GM19372 (cell line): ENCODE data around the gene DDX20.
"Not testable (repeated sequence)": the region's sequence is repeated elsewhere in the genome, so short reads cannot be mapped to it uniquely, and the experiment has no call there.

Source experiments
- ATAC-seq: cut with Tn5 transposase; IDR thresholded peaks from one replicate; pipeline ENCODE4 v1.9.1; 2021; ENCODE audit warnings: mild to moderate bottlenecking, low read depth, moderate library complexity; ENCODE audit not compliant: unreplicated experiment

DDX20 gene

DNA sequence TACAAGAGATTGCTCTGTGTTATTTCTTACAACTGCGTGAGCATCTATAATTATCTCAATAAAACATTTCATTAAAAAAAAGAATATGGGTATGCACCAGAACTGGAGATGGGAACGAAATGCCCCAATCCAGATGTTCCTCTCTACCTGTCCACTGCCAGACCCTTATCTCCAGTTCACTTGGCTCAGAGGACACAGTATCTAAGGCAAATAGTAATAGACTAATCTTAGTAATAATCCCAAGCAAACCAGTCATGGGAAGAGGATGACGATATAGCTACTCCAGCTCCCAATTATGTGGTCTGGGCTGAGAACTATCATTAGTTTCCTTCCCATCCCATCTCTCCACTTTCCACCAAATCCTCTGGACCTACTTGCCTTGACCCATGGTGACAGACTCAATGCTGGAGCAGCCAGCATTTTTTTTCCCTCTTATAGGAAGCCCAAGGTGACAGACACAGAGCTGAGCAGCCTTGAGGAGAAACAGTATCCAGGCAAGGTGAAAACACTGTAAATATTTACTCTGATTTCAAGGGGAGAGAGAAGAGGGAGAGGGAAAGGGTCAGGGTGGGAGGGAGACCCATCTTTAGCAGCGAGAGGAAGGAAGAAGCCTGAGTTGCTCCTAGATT, 28.7 kb downstream of the DDX20 start:
- no peak for ATAC-seq

DNA sequence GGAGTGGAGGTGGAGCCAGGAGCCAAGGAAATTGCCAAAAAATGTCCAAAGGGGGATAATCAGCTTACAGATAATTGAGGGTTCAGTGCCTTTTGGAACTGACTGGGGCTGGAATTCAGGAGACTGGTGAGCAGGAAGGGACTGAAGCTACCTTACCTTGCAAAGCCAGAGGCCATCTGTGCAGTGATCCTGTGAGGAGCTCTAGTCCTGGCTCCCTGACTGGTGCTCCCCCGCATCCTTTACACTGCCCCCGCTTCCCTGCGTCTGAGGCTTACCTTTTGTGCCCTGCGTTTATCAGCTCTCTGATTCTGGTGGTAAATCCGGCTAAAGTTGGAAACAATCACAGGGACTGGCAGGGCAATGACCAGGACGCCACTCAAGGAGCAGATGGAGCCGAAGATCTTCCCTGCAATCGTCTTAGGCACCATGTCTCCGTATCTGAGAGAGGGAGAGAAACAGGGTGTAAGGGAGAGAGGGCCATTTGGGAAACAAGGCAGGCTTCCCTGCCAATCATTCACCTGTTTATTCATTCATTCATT, 31.0 kb downstream of the DDX20 start:
- no peak for ATAC-seq

DNA sequence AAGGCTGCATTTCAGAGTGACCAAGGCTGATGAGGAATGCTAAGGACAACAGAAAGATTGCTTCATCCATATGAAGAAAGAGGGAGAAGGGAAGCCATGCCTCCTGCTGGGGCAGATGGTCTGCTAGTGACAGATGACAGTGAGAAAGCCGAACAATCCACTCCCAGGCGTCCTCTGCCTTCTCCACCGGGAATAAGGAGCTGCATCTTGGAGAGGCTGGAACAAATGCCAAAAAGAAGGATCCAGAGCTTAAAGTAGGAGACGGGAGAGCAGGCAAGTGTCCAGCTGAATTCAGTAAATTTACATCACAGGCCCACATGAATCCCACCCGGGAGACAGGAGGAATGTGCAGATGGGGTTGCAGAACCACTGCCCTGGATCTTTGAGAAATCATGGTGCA, 33.4 kb downstream of the DDX20 start:
- no peak for ATAC-seq

DNA sequence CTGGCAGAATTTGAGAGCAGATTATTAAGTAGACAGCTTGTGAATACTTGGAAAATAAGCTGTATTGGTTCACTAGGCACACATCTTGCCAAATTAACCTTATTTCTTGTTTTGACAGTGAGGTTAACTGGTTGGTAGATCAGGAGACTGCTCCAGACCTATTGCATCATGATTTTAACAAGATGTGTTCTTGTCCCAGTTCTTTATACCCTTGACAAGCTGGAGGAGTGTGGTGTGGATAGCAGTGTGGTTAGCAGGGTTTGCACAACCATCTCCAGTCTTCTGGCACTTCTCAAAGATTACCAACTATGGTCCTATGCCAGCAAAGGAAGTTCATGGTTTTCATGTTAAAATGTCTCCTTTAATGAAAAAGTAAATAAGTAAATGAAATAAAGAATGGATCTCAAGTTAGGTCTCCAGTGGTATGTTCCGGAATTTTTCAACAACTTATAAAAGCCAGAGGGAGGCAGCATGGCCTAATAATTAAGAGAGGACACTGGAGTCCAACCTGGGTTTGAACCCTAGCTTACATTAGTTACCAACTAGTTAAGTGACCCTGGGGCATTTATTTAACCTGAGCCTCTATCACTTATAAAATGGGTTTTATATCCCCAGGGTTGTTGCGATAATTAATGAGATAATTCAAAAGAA, 34.1 kb downstream of the DDX20 start:
- ATAC-seq = no peak

DNA sequence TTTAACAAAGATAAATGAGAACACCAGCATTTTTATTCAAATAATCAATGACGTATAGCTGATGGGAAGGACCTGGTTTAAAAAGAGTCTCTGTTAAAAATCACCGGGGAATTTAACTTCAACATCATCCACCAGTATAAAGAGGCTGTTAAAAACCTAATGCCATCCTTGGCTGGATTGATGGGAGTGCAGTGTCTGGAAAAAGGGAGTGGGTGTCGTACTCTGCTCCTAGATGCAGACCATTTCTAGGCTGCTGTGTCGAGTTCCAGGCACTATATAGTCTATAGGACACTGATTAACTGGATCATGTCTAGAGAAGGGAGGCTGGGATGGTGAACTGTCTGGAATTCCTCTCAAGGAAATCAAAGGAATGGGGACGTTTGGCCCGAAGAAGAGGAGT, 36.1 kb downstream of the DDX20 start:
- ATAC-seq = no peak

DNA sequence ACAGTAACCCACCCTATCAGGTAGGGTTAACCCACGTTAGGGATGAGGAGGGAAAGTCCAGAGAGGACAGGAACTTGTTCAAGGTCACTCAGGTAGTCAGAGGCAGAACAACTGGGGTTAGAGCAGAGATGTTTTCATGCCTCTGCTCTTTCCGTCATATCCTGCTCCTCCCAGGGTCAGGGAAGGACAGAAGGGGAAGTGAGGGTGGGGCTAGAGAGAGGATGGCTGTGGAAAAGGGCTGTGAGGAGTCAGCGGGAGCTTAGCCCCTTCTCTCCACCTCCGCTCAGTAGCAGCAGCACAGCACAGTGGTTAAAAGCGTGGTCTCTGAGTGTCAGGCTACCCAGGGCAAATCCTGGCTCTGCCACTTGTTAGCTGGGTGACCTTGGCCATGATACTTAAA, 36.5 kb downstream of the DDX20 start:
- no peak for ATAC-seq

DNA sequence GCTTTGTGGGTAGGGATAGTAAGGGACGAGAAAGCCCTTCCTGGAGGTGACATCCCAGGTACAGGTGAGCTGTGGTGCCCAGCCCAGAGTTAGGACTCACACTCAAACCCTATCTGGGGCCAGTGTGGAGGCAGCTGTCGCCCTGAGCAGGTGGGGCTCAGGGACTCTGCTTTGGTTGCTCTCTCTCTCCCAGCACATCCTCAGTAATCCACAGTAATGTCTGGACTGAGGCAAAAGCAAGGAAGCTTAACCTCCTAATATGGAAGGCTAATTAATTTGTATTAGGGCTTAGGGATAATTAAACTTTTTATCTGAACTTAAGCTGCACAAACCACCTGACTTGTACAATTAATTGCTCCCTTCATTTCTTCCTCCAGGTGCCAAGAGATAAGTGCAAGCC, 38.2 kb downstream of the DDX20 start:
- no peak for ATAC-seq

DNA sequence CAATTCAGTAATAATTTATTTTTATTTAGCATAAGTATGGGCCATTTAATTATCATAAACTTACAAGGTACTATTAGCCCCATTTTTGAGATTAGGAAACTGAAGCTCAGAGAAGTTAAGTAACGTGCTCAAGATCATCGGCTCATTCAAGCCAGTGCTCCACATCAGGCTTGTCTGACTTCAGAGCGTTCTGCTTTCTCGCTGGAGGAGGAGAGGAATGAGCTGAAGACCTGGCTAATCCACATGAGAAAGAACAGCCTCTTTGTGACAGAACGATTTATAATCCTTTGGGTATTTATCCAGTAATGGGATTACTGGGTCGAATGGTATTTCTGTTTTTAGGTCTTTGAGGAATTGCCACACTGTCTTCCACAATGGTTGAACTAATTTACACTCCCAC, 39.7 kb downstream of the DDX20 start:
- ATAC-seq = no peak

DNA sequence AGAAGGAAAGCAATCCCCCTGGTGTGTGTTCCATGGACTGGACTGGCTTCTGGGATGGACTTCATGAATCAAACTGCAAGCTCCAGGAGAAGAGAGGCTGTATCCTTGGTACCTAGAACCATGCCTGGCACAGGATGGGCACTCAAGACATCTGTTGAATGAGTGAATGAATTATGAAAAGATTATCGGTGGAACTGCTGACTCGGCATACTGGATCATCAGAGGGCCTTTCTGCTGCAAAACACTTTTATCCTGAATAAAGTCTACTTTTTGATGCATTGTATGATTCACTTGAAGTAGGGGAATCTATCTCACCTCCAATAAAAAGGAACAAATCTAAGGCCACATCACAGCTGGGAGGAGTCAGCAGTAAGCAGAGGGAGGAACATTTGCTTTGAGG, 42.9 kb downstream of the DDX20 start:
- ATAC-seq = no peak

DNA sequence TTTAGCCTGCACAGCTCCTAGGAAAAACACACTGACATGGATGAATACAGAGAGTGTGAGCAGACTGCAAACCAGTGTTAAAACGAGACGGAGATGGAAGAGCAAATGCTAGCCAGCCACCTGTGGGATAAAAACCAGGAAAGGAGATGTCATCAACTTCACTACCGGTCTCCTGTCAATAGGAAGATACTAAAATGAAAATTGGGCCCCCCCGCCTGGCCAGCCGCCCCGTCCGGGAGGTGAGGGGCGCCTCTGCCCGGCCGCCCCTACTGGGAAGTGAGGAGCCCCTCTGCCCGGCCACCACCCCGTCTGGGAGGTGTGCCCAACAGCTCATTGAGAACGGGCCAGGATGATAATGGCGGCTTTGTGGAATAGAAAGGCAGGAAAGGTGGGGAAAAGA, 44.0 kb downstream of the DDX20 start:
- not testable (repeated sequence) for ATAC-seq

DNA sequence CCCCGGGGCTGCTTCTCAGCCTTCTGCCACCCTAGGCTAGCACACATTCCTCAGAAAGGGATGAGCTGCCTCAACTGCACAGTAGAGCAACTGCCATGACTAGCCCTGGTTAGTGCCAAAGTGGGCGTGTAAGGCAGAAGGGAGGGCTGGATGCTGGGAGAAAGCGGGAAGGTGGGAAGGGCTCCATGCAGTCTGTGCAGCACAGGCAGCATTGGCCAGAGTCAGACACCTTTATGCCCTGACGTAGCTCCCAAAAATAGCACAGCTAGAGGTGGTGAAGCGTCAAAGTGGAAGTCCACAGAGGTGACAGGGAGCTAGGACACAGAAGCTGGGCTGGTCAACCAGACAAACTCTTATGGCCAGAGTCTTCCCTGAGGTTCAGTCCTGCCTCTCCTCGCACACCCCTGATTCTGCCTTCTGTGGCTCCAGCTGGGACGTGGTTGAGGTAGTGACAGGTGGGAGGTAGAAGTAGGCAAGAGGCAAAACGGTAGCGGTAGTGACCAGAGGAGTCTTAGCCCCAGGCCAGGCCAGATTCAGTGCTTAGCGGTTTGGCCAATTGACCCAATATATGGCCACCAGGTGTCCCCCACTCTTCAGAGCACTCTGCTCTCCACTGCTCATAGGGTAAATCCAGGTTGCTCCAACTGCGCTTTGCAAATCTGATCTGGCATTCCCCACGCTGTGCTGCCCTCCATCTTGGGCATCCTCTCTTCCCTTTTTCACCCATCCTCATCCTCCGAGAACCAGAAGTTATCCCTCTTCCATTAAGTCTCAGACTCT, 45.6 kb downstream of the DDX20 start:
- no peak for ATAC-seq

DNA sequence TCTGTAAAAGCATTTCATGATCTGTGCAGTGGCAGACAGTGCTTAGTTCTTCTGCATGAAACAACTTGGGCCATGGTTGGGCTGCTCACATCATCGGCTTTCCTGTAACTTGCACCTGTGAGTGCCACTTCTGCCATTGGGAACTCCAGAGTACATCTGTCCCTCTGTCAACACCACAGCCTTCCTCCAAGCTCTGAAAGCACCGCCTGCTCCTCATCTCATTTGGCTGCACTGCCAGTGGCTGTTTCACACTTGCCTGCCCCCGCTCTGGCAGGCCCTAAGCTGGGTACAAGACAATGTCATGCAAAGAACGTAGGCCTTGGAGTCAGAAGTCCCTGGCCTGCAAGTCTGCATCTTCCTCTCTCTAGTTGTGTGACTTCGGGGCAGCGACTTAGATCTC, 46.4 kb downstream of the DDX20 start:
- ATAC-seq = no peak

DNA sequence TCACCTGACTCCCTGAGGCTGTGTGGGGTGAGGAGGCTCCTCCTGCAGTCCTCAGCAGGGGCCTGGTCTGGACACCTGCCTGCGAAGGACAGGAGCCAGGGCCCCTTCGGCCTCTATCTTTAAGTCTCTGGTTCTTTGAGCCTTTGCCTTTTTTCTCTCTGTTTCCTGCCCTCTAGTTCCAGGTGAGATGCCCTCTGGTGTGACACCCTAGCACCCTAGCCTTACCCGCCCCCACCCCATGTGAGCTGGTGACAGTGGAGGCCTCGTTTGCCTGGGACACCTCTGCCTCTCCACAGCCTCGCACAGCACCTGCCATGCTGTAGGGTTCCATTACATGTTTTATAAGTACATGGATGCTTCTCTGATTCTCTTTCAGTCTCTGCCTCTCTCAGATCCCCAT, 47.3 kb downstream of the DDX20 start:
- ATAC-seq = no peak

DNA sequence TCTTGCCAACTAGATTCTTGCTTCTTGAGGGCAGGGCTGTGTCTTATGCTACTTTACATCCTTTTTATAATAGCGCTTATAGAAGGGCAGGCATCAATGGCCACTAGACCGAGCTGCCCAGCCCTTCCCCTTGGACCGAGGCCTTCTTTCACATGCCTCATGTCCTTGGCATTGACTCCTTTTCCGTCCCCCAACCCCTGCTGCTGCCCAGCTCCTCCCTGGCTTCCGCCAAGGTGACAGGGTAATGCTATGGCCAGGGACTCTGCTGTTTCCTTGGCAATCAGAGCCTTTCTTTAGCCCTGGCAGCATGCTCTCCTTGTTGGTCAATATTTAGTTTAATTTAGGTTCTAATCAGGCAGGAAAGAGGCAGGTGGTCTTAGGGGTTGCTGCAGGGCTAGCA, 48.2 kb downstream of the DDX20 start:
- no peak for ATAC-seq

DNA sequence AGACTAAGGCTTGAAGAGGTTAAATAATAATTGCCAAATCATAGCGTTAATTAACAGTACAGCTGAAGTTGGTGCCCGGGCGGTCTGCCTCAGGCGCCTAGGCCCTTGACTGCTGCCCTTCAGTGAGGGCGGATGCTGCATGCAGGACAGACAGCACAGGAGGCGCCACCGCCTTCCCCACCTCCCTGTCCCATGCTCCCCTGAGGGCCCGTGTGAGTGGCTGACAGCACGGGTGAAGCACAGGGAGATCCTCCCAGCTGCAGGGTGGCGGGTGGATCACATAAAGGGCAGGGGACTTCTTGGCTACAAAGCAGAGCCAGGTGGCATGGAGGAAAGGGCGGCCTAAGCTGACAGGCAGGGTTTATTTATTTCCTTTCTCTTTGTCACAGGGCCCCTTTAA, 49.1 kb downstream of the DDX20 start:
- no peak for ATAC-seq

DNA sequence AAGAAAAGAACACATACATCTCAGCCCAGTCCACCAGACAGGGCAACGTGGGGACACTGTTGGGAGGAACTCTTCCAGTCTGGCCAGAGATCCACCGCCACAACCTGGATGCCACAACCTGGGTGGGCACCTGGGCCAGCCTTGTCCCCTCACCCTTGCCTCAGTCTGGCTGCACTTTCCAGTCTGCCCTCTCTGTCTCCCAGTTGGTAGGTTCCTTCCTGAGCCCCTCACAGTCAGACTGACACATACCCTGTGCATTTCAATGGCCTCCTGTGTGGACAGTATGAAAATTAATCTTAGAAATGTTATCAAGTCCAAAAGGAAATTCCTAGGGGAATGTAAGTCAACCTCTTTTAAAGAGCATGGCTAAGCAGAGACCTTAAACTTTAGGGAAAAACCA, 49.5 kb downstream of the DDX20 start:
- no peak for ATAC-seq

DNA sequence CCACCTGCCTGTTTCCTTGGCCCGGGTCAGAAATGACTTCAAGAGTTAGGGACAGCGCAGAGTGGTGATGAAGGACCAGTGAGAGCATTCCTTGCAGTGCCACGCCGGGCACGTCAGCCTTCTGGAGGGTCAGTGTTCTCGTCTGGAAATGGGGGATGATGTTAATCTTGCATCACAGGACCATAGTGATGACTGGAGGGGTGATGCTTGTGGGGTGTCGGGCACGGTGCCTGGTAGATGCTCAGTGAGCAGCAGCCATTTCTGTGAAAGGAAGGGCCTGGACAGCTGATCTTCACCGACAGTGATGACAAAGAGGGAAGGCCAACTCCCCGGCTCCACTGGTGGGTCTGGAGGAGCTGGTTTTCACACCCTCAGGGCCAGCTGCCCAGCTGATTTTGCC, 56.2 kb downstream of the DDX20 start:
- no peak for ATAC-seq

DNA sequence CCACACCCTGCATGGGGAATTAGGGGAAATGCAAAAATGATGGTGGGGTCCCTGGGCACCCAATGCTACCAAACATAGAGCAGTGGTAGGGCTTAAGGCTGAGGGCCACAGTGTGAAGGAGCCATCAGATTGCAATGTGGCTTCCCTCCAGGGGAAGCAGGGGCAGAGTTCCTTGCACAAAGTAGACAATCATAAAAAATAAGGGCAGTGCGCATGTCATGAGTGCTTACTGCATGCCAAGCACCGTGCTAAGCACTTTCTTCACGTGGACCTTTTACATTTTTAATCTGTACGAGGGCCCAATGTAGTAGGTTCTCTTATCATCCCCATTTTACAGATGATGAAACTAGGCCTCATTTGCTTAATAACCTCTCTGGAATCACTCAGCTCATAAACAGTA, 56.6 kb downstream of the DDX20 start:
- no peak for ATAC-seq

DNA sequence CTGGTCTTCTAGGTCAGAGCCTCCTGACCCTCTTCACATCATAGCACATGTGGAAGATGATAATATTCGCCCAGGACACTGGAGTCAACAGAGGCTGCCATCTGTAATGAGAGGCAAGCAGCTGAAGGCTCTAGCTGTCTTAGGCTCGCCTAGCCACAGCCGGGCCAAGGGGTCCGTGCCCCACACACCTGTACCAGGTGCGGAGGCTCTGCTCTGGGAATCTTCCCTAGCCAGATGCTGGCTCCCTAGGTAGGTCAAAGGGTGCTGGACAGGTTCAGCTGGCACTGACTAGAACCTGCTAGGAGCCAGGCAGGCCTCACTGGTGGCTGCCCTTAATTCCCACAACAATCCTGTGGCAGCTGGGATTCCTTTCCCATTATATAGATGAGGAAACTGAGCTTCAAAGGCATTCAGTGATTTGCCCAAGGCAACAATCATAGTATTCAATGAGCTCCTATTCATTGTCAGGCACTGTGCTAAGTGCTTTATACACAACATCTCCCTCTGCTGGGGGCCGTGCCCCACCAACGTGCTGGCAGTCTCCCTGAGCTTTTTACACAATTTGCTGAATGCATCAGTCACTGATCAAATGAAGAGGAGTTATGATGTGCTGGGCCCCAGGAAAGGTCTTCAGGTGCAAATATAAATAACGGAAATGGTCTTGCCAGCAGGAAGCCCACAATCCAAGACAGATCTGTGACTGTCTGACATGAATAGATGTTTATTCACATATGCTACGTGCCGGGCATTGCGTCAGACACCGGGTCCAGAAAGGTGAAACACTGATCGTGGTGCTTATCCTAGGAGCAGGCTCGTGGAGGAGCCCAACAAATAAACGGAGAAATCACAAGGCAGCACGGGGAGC, 58.0 kb downstream of the DDX20 start:
- no peak for ATAC-seq

DNA sequence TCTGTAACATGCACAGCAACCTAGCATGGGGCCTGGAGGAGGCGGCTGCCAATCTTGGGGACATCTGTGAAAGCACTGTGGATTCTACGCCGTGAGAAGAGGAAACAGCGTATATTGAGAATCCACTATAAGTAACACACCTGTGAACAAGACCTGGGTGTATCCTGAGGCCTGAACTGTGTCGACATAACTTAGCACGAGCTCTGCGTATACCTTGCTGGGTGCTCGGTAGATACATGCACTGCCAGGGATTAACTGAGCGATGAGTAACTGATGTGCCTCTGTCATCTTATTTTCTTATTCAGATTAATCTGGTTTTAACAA, 58.6 kb downstream of the DDX20 start:
- no peak for ATAC-seq

DNA sequence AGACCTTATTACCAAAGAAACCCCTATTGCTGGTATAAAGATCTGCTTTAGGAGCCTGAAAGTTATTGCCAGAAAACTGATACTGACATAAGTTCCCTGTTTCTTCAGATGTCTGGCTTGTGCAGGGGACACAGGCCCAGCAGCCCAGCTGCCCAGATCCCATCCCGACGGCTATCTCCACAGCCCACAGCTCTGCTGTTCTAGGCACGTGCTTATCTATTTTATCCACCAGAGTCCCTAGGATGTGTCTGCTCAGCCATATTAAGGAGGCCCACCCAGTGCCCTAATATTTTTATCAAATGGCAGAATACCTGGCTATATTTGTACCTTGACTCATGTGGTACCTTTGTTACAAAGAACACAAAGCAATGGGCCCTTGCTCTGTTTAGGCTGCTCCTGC, 58.9 kb downstream of the DDX20 start:
- no peak for ATAC-seq
